C4-2B (cell line): ENCODE measurements around the gene ISL2.

Source experiments
- H3K27ac ChIP-seq: fragments of 450-650 bp; 2 replicates; pipeline ENCODE4 v1.5.1; 2017
- CTCF ChIP-seq: fragments of 450-650 bp; conservative IDR thresholded peaks from 2 replicates; pipeline ENCODE4 v1.5.1; 2017; ENCODE audit warnings: mild to moderate bottlenecking
- ZFX ChIP-seq: fragments of 450-650 bp; IDR thresholded peaks from 2 replicates; pipeline ENCODE4 v1.6.1; 2017

ISL2 gene

GRCh38 chr15:76345583-76345879, 9.0 kb downstream of the ISL2 start:
- no peak overlapping the region for H3K27ac ChIP-seq
- TF ChIP-seq ZFX, result no peak
- TF ChIP-seq CTCF, result no peak

- H3K27ac ChIP-seq, result no peak overlapping the region
- TF ChIP-seq CTCF (no peak), ZFX (no peak)
Observed at GRCh38 chr15:76345880-76346668, 9.5 kb downstream of the ISL2 start.

GRCh38 chr15:76346669-76347481, 10.3 kb downstream of the ISL2 start:
- H3K27ac ChIP-seq, result no peak overlapping the region
- TF ChIP-seq ZFX (no peak), CTCF (no peak)

- TF ChIP-seq ZFX (no peak), CTCF (no peak)
Observed at GRCh38 chr15:76347482-76348055, 11.0 kb downstream of the ISL2 start.

GRCh38 chr15:76349301-76350070, 12.9 kb downstream of the ISL2 start:
- no peak overlapping the region for H3K27ac ChIP-seq
- TF ChIP-seq ZFX, result no peak

More at GRCh38 chr15:76347482-76348055, 11.0 kb downstream of the ISL2 start:
- no peak overlapping the region for H3K27ac ChIP-seq

GRCh38 chr15:76353023-76353577, 16.5 kb downstream of the ISL2 start:
- H3K27ac ChIP-seq, result no peak overlapping the region
- TF ChIP-seq CTCF (no peak), ZFX (no peak)

GRCh38 chr15:76353903-76354302, 17.3 kb downstream of the ISL2 start:
- H3K27ac ChIP-seq, result no peak overlapping the region
- no peak for TF ChIP-seq CTCF
- no peak for TF ChIP-seq ZFX
